ENCODE results near the gene RSPO3.

GRCh38 chr6:127154509-127154908 lies 36.0 kb downstream of the RSPO3 start:
- TF ChIP-seq CTCF (IDR thresholded peaks at IDR 0.05) (no peak), POLR2A (IDR thresholded peaks at IDR 0.05) (no peak)
